ENCODE measurements around the gene EED.

DNA sequence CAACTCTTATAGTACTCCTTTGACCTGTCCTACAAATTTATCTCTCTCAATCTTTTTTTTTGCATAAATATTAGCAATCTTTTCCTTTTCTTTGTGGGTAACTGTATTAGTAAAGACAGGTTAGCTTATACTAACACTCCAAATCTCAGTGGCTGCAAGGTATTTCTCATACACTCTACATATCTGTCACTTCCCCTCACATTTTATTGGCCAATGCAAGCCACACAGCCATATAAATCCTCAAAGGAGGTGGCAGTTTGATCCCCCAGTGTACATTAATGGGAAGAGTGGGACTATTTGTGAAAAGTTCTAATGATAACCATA lies 42.6 kb upstream of the EED start:
- TF ChIP-seq, protein P1, sequence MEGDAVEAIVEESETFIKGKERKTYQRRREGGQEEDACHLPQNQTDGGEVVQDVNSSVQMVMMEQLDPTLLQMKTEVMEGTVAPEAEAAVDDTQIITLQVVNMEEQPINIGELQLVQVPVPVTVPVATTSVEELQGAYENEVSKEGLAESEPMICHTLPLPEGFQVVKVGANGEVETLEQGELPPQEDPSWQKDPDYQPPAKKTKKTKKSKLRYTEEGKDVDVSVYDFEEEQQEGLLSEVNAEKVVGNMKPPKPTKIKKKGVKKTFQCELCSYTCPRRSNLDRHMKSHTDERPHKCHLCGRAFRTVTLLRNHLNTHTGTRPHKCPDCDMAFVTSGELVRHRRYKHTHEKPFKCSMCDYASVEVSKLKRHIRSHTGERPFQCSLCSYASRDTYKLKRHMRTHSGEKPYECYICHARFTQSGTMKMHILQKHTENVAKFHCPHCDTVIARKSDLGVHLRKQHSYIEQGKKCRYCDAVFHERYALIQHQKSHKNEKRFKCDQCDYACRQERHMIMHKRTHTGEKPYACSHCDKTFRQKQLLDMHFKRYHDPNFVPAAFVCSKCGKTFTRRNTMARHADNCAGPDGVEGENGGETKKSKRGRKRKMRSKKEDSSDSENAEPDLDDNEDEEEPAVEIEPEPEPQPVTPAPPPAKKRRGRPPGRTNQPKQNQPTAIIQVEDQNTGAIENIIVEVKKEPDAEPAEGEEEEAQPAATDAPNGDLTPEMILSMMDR (IDR thresholded peaks at IDR 0.05; ENCODE audit: low read depth, low read length, poor library complexity, severe bottlenecking): no peak
- TF ChIP-seq EZH2phosphoT487 (IDR thresholded peaks at IDR 0.05; ENCODE audit: borderline replicate concordance, low read length): no peak

Data from DOHH2 (cell line).